BE2C (cell line): ENCODE measurements around the gene SUDS3.

Experiments used
- DNase-seq: peaks from one replicate; pipeline ENCODE4 v3.0.0-alpha.2; 2020
- H3K27me3 ChIP-seq: fragments of 250-450 bp; sonication (Bioruptor Pico); 2 replicates; pipeline ENCODE4 v1.5.1; 2020; ENCODE audit warnings: mild to moderate bottlenecking
- H3K36me3 ChIP-seq: fragments of 250-450 bp; sonication (Bioruptor Pico); 2 replicates; pipeline ENCODE4 v1.5.1; 2020; ENCODE audit warnings: mild to moderate bottlenecking
- H3K4me1 ChIP-seq: fragments of 250-450 bp; sonication (Bioruptor Pico); 2 replicates; pipeline ENCODE4 v1.5.1; 2020
- H3K4me3 ChIP-seq: 2 replicates; pipeline ENCODE4 v1.5.1; 2011; ENCODE audit warnings: low read depth, low read length
- H3K9me3 ChIP-seq: fragments of 250-450 bp; sonication (Bioruptor Pico); 2 replicates; pipeline ENCODE4 v1.5.1; 2020
- TF ChIP-seq, protein P1 (sequence below): IDR thresholded peaks from 2 replicates; pipeline ENCODE4 v1.5.1; 2012; ENCODE audit warnings: mild to moderate bottlenecking, low read depth, low read length

SUDS3 gene

DNA sequence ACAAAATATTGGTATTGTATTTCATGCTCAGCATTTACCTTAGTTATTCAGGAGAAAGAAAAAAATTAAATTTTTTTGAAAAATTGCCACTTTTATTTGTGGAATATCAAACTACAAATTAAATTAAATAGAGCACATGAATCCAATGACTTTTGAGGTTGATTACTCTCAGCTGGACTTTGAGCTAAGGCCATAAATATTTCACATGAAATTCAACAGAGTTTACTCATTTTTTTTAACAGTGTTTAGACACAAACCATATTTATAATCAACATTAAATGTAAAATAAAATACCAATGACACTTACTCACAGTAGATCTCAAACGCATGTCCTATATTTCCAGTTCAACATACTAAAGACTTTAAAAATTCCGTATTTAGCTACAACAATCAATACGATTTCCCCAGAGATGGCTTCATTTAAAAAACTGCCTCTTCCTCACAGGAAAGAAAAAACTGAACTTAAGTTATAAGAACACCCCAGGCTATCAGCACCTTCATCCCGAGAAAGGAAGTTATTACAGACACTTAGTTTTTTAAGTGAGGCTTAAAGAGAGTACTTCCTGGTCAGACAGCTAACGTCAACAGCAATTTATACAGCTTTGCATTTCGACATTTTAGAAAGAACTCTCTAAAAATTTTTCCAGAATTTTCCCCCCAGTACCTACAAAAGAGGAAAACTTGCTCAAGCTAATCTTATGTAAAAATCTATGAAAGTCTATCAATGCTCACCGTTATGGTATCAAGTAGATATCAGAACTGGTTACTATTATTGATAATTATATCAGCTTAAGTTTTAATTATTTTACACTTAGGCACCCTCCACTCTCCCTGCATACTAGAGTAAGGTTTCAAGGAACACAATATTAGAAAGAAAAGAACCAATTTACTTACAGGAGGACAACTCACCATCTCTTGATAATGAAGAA, 17.5 kb upstream of the SUDS3 start:
- no peak overlapping the region for H3K4me3 ChIP-seq
- H3K4me1 ChIP-seq: peaks cover 7% of the 10 kb centered on the region; the same call in 1 of the 2 replicates
- no peaks in the 10 kb centered on the region for H3K27me3 ChIP-seq
- no peaks in the 10 kb centered on the region for H3K36me3 ChIP-seq
- TF ChIP-seq, protein P1, sequence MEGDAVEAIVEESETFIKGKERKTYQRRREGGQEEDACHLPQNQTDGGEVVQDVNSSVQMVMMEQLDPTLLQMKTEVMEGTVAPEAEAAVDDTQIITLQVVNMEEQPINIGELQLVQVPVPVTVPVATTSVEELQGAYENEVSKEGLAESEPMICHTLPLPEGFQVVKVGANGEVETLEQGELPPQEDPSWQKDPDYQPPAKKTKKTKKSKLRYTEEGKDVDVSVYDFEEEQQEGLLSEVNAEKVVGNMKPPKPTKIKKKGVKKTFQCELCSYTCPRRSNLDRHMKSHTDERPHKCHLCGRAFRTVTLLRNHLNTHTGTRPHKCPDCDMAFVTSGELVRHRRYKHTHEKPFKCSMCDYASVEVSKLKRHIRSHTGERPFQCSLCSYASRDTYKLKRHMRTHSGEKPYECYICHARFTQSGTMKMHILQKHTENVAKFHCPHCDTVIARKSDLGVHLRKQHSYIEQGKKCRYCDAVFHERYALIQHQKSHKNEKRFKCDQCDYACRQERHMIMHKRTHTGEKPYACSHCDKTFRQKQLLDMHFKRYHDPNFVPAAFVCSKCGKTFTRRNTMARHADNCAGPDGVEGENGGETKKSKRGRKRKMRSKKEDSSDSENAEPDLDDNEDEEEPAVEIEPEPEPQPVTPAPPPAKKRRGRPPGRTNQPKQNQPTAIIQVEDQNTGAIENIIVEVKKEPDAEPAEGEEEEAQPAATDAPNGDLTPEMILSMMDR: no peak
- DNase-seq: no peak
- H3K9me3 ChIP-seq: no peaks in the 10 kb centered on the region

DNA sequence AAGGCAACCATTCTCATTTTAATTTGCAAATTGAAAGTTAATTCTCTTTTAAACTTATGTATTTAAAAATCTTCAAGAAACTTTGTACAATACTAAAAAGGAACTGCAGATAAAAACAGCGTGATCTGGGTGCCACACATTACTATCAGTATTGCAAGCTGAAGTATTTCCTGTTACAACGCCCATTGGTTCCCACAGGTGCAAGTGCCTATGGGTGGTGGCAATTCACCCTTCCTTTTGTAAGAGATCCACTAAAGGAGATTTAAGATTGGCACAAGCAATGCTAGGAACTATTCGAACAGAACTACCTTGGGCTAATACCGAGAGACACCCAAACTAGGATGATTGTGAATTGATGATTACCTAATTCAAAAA, 16.8 kb upstream of the SUDS3 start:
- Histone ChIP-seq H3K27me3 (no peaks in the 10 kb centered on the region), H3K9me3 (no peaks in the 10 kb centered on the region), H3K36me3 (no peaks in the 10 kb centered on the region), H3K4me3 (no peak overlapping the region), H3K4me1 (peaks cover 7% of the 10 kb centered on the region; the same call in 1 of the 2 replicates)
- DNase-seq: no peak
- TF ChIP-seq, protein P1: no peak

DNA sequence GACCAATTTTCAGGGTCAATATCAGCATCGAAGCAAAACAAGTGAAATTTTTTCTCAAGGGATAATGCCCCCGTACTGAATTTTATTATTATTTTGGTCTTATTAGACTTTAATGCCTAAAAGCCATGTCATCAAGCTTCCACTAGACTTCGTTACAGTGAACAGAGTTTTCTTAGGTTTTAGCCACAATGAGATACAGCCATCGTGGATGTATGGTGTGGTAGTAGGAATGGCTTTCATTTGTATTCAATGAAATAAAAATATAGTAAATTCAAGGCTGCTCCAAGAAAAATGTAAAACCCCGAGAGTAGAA, 15.3 kb upstream of the SUDS3 start:
- DNase-seq: no peak
- Histone ChIP-seq H3K4me3 (no peak overlapping the region), H3K27me3 (no peaks in the 10 kb centered on the region), H3K4me1 (peaks cover 7% of the 10 kb centered on the region; the same call in 1 of the 2 replicates), H3K9me3 (no peaks in the 10 kb centered on the region), H3K36me3 (no peaks in the 10 kb centered on the region)
- TF ChIP-seq, protein P1: no peak

DNA sequence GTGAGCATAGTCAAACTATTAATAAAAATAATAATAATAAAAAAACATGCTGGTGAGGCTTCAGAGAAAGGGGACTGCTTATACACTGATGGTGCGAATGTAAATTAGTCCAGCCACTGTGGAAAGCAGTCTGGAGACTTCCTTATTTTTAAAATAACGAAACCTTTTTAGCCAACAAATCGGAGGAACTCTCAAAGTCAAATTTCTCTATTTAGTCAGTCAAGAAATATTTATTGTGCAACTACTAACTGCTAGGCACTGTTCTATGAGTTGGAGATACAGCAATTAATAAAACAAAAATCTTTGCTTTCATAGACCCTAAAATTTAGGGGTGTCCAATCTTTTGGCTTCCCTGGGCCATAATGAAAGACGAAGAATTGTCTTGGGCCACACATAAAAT, 14.5 kb upstream of the SUDS3 start:
- TF ChIP-seq, protein P1: no peak
- no peak for DNase-seq
- H3K4me3 ChIP-seq: no peak overlapping the region
- no peaks in the 10 kb centered on the region for H3K9me3 ChIP-seq
- H3K36me3 ChIP-seq: no peaks in the 10 kb centered on the region
- H3K4me1 ChIP-seq: peaks cover 7% of the 10 kb centered on the region; the same call in 1 of the 2 replicates
- no peaks in the 10 kb centered on the region for H3K27me3 ChIP-seq

DNA sequence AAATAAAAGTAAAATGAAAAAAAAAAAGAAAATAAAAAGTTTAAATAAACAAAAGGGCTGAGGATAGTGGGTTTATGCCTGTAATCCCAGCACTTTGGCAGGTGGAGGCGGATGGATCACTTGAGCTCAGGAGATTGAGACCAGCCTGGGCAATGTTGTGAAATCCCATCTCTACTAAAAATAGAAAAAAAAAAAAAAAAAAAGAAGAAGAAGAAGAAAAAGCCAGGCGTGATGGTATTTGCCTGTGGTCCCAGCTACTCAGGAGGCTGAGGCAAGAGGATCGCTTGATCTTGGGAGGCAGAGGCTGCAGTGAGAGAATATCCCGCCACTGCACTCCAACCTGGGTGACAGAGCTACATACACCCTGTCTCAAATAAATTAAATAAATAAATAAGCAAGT, 7.5 kb upstream of the SUDS3 start:
- no peaks in the 10 kb centered on the region for H3K9me3 ChIP-seq
- no peaks in the 10 kb centered on the region for H3K27me3 ChIP-seq
- TF ChIP-seq, protein P1: no peak
- no peak overlapping the region for H3K4me3 ChIP-seq
- H3K36me3 ChIP-seq: no peaks in the 10 kb centered on the region
- H3K4me1 ChIP-seq: no peaks in the 10 kb centered on the region
- no peak for DNase-seq

DNA sequence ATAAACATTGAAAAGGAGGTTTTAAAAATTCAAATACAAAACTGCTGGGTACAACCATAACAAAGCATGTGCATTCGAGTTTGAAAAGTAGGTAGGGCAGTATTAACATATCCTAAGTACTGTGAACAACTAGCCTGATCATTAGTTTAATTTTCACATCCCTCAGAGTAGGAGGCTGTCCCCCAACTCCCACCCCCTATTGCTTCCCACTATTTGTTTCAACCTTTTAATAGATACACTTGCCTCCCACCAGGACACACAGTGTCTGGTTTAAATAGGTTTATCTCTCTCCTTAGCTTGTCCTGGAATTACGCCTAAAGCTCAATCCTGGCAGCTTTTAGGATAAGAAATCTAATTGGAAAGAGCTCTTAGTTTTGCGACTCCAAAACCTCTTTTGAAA, 5.8 kb upstream of the SUDS3 start:
- TF ChIP-seq, protein P1: no peak
- Histone ChIP-seq H3K36me3 (no peaks in the 10 kb centered on the region), H3K9me3 (no peaks in the 10 kb centered on the region), H3K4me3 (peak overlapping the region; percentile 81), H3K4me1 (no peaks in the 10 kb centered on the region), H3K27me3 (no peaks in the 10 kb centered on the region)
- DNase-seq: no peak
